Activated naive CD8-positive, alpha-beta T cell (primary cell): Measurements from ENCODE around the gene HSP90AB1.
A peak's percentile ranks its signal among the peaks of the same experiment; 100 is the strongest.

Source experiments
- H3K27ac Mint-ChIP-seq: one replicate; pipeline ENCODE4 v1.8.0; 2021; ENCODE audit warnings: mixed read lengths
- H3K27me3 Mint-ChIP-seq: one replicate; pipeline ENCODE4 v1.8.0; 2021; ENCODE audit warnings: mixed read lengths
- H3K36me3 Mint-ChIP-seq: one replicate; pipeline ENCODE4 v1.8.0; 2021; ENCODE audit warnings: mixed read lengths
- H3K4me1 Mint-ChIP-seq: one replicate; pipeline ENCODE4 v1.8.0; 2021; ENCODE audit warnings: low read depth, mixed read lengths
- H3K4me3 Mint-ChIP-seq: one replicate; pipeline ENCODE4 v1.8.0; 2021; ENCODE audit warnings: mild to moderate bottlenecking, mixed read lengths
- H3K9me3 Mint-ChIP-seq: one replicate; pipeline ENCODE4 v1.8.0; 2021; ENCODE audit warnings: low read depth, mixed read lengths

HSP90AB1 gene

GRCh38 chr6:44289726-44290260 is 42.9 kb downstream of the HSP90AB1 start:
- Mint-ChIP-seq H3K9me3 (no peaks in the 10 kb centered on the region), H3K4me3 (no peak overlapping the region), H3K27me3 (peaks cover 54% of the 10 kb centered on the region), H3K36me3 (peaks cover 6% of the 10 kb centered on the region), H3K4me1 (no peaks in the 10 kb centered on the region), H3K27ac (no peak overlapping the region)

- H3K4me3 Mint-ChIP-seq, result no peak overlapping the region
- peaks cover 61% of the 10 kb centered on the region for H3K27me3 Mint-ChIP-seq
- peaks cover 1% of the 10 kb centered on the region for H3K36me3 Mint-ChIP-seq
- H3K9me3 Mint-ChIP-seq, result no peaks in the 10 kb centered on the region
- no peaks in the 10 kb centered on the region for H3K4me1 Mint-ChIP-seq
- no peak overlapping the region for H3K27ac Mint-ChIP-seq
These were observed 44.9 kb downstream of the HSP90AB1 start for GRCh38 chr6:44291841-44292240.

- Mint-ChIP-seq H3K27me3 (peaks cover 54% of the 10 kb centered on the region), H3K9me3 (no peaks in the 10 kb centered on the region), H3K36me3 (no peaks in the 10 kb centered on the region), H3K4me1 (peaks cover 2% of the 10 kb centered on the region), H3K4me3 (no peak overlapping the region), H3K27ac (no peak overlapping the region)
These were observed 45.9 kb downstream of the HSP90AB1 start for GRCh38 chr6:44292661-44293365.

- peaks cover 40% of the 10 kb centered on the region for H3K27me3 Mint-ChIP-seq
- H3K27ac Mint-ChIP-seq, result no peak overlapping the region
- H3K4me3 Mint-ChIP-seq, result no peak overlapping the region
- H3K36me3 Mint-ChIP-seq, result no peaks in the 10 kb centered on the region
- H3K9me3 Mint-ChIP-seq, result no peaks in the 10 kb centered on the region
- peaks cover 5% of the 10 kb centered on the region for H3K4me1 Mint-ChIP-seq
These were observed 48.2 kb downstream of the HSP90AB1 start for GRCh38 chr6:44294832-44295791.

GRCh38 chr6:44297063-44298038 is 50.5 kb downstream of the HSP90AB1 start:
- Mint-ChIP-seq H3K9me3 (no peaks in the 10 kb centered on the region), H3K36me3 (peaks cover 4% of the 10 kb centered on the region), H3K27ac (no peak overlapping the region), H3K27me3 (peaks cover 24% of the 10 kb centered on the region), H3K4me3 (peak overlapping the region; percentile 54), H3K4me1 (peaks cover 5% of the 10 kb centered on the region)

- peaks cover 21% of the 10 kb centered on the region for H3K27me3 Mint-ChIP-seq
- no peaks in the 10 kb centered on the region for H3K9me3 Mint-ChIP-seq
- H3K4me1 Mint-ChIP-seq, result peaks cover 5% of the 10 kb centered on the region
- peaks cover 4% of the 10 kb centered on the region for H3K36me3 Mint-ChIP-seq
- H3K4me3 Mint-ChIP-seq, result peak overlapping the region; percentile 54
- no peak overlapping the region for H3K27ac Mint-ChIP-seq
These were observed 51.3 kb downstream of the HSP90AB1 start for GRCh38 chr6:44298055-44298803.

- no peaks in the 10 kb centered on the region for H3K9me3 Mint-ChIP-seq
- H3K4me1 Mint-ChIP-seq, result peaks cover 5% of the 10 kb centered on the region
- peaks cover 16% of the 10 kb centered on the region for H3K27me3 Mint-ChIP-seq
- H3K4me3 Mint-ChIP-seq, result no peak overlapping the region
- peaks cover 4% of the 10 kb centered on the region for H3K36me3 Mint-ChIP-seq
- no peak overlapping the region for H3K27ac Mint-ChIP-seq
These were observed 52.0 kb downstream of the HSP90AB1 start for GRCh38 chr6:44298864-44299263.

- no peak overlapping the region for H3K27ac Mint-ChIP-seq
- H3K36me3 Mint-ChIP-seq, result peaks cover 4% of the 10 kb centered on the region
- peaks cover 11% of the 10 kb centered on the region for H3K27me3 Mint-ChIP-seq
These were observed 53.5 kb downstream of the HSP90AB1 start for GRCh38 chr6:44300292-44300823.

GRCh38 chr6:44301106-44301505 is 54.2 kb downstream of the HSP90AB1 start:
- Mint-ChIP-seq H3K4me3 (no peak overlapping the region), H3K27ac (no peak overlapping the region), H3K36me3 (peaks cover 4% of the 10 kb centered on the region), H3K27me3 (peaks cover 6% of the 10 kb centered on the region), H3K4me1 (peaks cover 5% of the 10 kb centered on the region), H3K9me3 (no peaks in the 10 kb centered on the region)

More at GRCh38 chr6:44300292-44300823, 53.5 kb downstream of the HSP90AB1 start:
- Mint-ChIP-seq H3K4me1 (peaks cover 5% of the 10 kb centered on the region), H3K9me3 (no peaks in the 10 kb centered on the region), H3K4me3 (no peak overlapping the region)

GRCh38 chr6:44301782-44302564 is 55.1 kb downstream of the HSP90AB1 start:
- H3K9me3 Mint-ChIP-seq, result no peaks in the 10 kb centered on the region
- H3K36me3 Mint-ChIP-seq, result peaks cover 4% of the 10 kb centered on the region
- H3K27me3 Mint-ChIP-seq, result no peaks in the 10 kb centered on the region
- no peak overlapping the region for H3K4me3 Mint-ChIP-seq
- no peak overlapping the region for H3K27ac Mint-ChIP-seq
- peaks cover 5% of the 10 kb centered on the region for H3K4me1 Mint-ChIP-seq

GRCh38 chr6:44302856-44303255 is 56.0 kb downstream of the HSP90AB1 start:
- H3K4me1 Mint-ChIP-seq, result peaks cover 2% of the 10 kb centered on the region
- H3K4me3 Mint-ChIP-seq, result no peak overlapping the region
- peaks cover 4% of the 10 kb centered on the region for H3K36me3 Mint-ChIP-seq
- no peaks in the 10 kb centered on the region for H3K9me3 Mint-ChIP-seq
- no peak overlapping the region for H3K27ac Mint-ChIP-seq
- H3K27me3 Mint-ChIP-seq, result no peaks in the 10 kb centered on the region
